Measurements from ENCODE around the gene LUZP1. TPM values are rescaled to one million over a fixed set of nuclear protein-coding genes. Genes with fewer than 3 reads are reported as not detected.

LUZP1 gene
- total RNA-seq, 6 experiments from 2014 or later, result 47.3 to 55.6 (median 53.0) TPM

DNA sequence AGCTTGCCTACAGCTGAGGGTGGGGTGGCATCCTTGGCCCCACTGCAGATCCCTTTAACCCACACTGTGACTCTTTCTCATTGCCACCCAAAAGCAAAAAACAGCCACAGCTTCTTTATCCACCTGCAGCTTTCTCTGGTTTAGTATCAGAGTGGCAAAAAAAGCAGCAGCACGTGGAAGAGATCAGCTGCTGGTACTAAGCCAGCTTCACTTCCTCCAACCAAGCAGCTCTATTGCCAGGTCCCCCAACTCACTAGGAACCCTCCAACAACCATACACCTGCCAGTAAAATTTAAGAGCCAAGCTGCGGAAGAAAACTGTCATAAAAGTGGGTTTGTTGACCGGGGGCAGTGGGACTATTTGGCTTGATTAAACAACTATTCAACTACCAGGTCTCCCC, 83.0 kb downstream of the LUZP1 start:
- Mint-ChIP-seq H3K36me3 (ENCODE audit: low read depth) (peaks cover 44% of the 10 kb centered on the region), H3K4me1 (ENCODE audit: low read depth) (no peaks in the 10 kb centered on the region), H3K9me3 (no peaks in the 10 kb centered on the region), H3K27me3 (ENCODE audit: insufficient read depth) (peaks cover 3% of the 10 kb centered on the region), H3K4me3 (no peak overlapping the region), H3K27ac (no peak overlapping the region)
- TF ChIP-seq, protein P1, sequence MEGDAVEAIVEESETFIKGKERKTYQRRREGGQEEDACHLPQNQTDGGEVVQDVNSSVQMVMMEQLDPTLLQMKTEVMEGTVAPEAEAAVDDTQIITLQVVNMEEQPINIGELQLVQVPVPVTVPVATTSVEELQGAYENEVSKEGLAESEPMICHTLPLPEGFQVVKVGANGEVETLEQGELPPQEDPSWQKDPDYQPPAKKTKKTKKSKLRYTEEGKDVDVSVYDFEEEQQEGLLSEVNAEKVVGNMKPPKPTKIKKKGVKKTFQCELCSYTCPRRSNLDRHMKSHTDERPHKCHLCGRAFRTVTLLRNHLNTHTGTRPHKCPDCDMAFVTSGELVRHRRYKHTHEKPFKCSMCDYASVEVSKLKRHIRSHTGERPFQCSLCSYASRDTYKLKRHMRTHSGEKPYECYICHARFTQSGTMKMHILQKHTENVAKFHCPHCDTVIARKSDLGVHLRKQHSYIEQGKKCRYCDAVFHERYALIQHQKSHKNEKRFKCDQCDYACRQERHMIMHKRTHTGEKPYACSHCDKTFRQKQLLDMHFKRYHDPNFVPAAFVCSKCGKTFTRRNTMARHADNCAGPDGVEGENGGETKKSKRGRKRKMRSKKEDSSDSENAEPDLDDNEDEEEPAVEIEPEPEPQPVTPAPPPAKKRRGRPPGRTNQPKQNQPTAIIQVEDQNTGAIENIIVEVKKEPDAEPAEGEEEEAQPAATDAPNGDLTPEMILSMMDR (IDR thresholded peaks at IDR 0.05), result no peak
- DNase-seq, result no peak

DNA sequence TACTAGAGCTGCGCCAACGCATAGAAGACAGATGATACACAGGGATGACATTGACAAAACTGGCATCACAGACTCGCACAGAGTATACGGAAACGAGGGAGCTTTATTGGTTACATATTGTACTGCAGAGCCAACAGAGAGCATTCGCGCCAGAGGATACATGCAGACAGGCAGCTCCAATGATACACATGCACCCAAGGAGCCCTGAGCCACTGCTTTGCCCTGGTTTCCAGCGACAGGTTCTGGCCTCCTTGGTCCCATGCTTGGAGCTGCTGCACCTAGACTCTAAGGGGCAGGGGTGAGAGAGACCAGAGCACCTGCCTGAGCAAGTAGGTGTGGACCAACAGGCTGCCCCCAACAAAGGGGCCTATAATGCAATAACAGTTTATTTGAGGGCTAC, 83.8 kb downstream of the LUZP1 start:
- H3K4me3 Mint-ChIP-seq, result no peak overlapping the region

DNA sequence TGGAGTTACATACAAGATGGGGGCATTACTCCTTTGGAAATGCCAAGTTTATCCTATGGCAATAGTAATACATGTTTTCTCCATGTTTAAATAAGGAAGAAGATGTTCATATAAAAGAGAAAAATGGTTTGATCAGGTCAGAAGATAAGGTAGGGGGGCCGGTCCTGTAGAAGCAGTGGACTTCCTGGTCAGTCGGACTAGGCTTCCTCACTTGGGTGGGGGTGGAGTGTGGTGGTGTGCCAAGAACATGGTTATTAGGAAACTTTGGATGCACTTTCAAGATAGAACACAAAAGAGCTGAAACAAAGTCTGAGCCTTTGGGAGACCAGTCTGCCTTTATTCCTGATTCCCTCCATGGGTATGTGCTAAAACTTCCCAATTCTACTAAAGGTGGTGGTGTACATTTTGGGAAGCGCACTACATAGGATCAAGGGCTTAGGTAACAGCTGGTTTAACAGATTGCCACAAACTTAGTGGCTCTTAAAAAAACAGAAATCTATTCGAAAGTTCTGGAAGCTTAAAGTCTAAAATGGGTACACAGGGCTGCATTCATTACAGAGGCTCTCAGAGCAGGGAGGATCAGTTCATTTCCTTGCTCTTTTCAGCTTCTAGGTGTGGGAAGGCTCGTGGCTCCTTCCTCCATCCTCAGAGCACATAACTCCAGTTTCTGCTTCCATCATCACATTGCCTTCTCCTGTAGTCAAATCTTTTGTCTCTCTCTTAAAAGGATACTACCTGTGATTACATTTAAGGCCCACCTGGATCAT, 84.8 kb downstream of the LUZP1 start:
- H3K36me3 Mint-ChIP-seq (ENCODE audit: low read depth), result peaks cover 57% of the 10 kb centered on the region
- TF ChIP-seq, protein P1 (IDR thresholded peaks at IDR 0.05), result no peak
- no peak for DNase-seq
- H3K27ac Mint-ChIP-seq, result no peak overlapping the region
- H3K27me3 Mint-ChIP-seq (ENCODE audit: insufficient read depth), result peaks cover 4% of the 10 kb centered on the region
- peaks cover 8% of the 10 kb centered on the region; the same call in 1 of the 2 replicates for H3K4me1 Mint-ChIP-seq (ENCODE audit: low read depth)
- H3K9me3 Mint-ChIP-seq, result no peaks in the 10 kb centered on the region
- H3K4me3 Mint-ChIP-seq, result no peak overlapping the region

More for the DNA sequence above, 83.8 kb downstream of the LUZP1 start:
- H3K27ac Mint-ChIP-seq, result peak overlapping the region; percentile 27; the same call in 1 of the 2 replicates
- H3K4me1 Mint-ChIP-seq (ENCODE audit: low read depth), result no peaks in the 10 kb centered on the region
- no peak for DNase-seq
- no peaks in the 10 kb centered on the region for H3K9me3 Mint-ChIP-seq
- peaks cover 48% of the 10 kb centered on the region for H3K36me3 Mint-ChIP-seq (ENCODE audit: low read depth)
- peaks cover 3% of the 10 kb centered on the region for H3K27me3 Mint-ChIP-seq (ENCODE audit: insufficient read depth)
- TF ChIP-seq, protein P1 (IDR thresholded peaks at IDR 0.05), result no peak

DNA sequence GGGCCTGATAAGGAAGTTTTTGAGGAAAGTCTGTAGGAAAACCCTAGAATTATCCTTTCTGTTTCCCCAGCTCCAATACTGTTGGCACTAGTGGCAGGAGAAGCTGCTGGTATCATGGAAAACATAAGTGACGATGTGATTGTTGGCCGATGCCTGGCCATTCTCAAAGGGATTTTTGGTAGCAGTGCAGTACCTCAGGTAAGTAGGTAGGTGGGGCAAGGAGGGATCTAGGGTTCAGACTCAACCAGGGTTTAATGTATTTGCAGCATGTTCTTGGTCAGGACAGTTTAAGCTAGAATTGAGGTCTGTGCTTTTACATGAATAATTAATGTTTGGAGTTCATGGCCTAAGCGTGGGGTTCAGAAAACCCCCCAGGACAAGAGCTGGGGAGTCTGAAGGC, 87.3 kb downstream of the LUZP1 start:
- peaks cover 4% of the 10 kb centered on the region for H3K27me3 Mint-ChIP-seq (ENCODE audit: insufficient read depth)
- TF ChIP-seq, protein P1 (IDR thresholded peaks at IDR 0.05), result peak; percentile 46
- H3K9me3 Mint-ChIP-seq, result no peaks in the 10 kb centered on the region
- no peak overlapping the region for H3K4me3 Mint-ChIP-seq
- peaks cover 53% of the 10 kb centered on the region for H3K36me3 Mint-ChIP-seq (ENCODE audit: low read depth)
- peaks cover 11% of the 10 kb centered on the region; the same call in 1 of the 2 replicates for H3K4me1 Mint-ChIP-seq (ENCODE audit: low read depth)
- no peak overlapping the region; the same call in 1 of the 2 replicates for H3K27ac Mint-ChIP-seq
- no peak for DNase-seq

DNA sequence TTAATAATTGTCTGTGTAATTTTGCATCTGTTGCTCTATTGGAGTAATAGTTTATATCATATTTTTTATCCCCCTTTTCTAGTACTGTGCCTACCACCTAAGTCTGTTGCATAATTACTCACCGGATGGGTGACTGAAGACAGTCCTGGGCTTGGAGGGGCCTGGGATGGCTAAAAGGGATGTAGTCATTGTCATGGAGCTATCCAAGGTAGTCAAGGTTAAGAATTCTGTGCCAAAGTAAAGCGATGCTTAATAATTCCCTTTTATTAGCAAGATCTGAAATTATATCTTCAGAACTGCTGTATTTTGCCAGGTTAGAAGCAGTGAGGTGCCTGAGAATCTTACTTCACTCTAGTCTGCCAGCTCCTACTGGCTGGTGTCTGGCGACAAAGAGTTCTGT, 87.8 kb downstream of the LUZP1 start:
- Mint-ChIP-seq H3K4me3 (no peak overlapping the region), H3K9me3 (no peaks in the 10 kb centered on the region), H3K36me3 (ENCODE audit: low read depth) (peaks cover 48% of the 10 kb centered on the region), H3K27me3 (ENCODE audit: insufficient read depth) (peaks cover 4% of the 10 kb centered on the region), H3K4me1 (ENCODE audit: low read depth) (peaks cover 11% of the 10 kb centered on the region; the same call in 1 of the 2 replicates), H3K27ac (peak overlapping the region; percentile 2; the same call in 1 of the 2 replicates)
- DNase-seq, result no peak
- TF ChIP-seq, protein P1 (IDR thresholded peaks at IDR 0.05), result no peak

All from HFFc6 (cell line).